ENCODE data around the gene ACSL3.
"Not testable (repeated sequence)": the region's sequence is repeated elsewhere in the genome, so short reads cannot be mapped to it uniquely, and the experiment has no call there.

The ACSL3 gene

GRCh38 chr2:222860740-222861410 lies at the start of gene ACSL3:
ACSL3 (plus strand) TSS chr2:222861036; CDS start chr2:222908773, 47,737 bp downstream.
- DNase-seq, result peak; percentile 76

- no peak for DNase-seq
These were observed 49.0 kb upstream of the ACSL3 start for GRCh38 chr2:222811828-222812227.

GRCh38 chr2:222813177-222813843 lies 47.5 kb upstream of the ACSL3 start:
- no peak for DNase-seq

DNA sequence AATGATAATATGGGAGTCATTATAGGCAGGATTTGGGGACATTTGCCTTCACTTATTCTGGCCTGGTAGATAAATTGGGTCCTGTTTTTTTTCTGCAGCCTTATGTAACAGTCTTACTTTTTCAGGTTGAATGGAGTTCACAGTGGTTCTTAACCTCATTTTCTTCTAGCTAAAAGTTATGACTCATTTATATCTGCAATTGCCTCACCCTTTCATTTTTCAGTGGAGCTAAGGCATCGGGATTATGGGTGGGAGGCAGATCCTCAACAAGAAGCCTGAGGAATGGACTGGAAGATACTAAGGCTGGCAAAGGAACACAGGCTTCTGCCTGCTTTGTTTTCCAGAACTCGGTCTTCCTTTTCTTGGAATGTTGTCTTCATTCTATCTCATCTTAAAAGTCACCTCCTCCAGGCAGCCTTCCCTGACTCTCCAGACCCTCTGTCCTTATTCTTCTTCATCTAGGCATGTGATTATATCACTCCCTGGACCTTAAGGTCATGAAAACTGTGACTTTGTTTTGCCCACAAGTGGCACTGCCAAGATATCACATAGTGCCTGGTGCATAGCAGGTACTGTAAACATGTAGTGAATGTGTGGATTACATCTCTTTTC lies 41.0 kb upstream of the ACSL3 start:
- DNase-seq, result no peak

GRCh38 chr2:222823183-222823930 lies 37.5 kb upstream of the ACSL3 start:
- no peak for DNase-seq

- no peak for DNase-seq
These were observed 35.8 kb upstream of the ACSL3 start for GRCh38 chr2:222825031-222825430.

DNA sequence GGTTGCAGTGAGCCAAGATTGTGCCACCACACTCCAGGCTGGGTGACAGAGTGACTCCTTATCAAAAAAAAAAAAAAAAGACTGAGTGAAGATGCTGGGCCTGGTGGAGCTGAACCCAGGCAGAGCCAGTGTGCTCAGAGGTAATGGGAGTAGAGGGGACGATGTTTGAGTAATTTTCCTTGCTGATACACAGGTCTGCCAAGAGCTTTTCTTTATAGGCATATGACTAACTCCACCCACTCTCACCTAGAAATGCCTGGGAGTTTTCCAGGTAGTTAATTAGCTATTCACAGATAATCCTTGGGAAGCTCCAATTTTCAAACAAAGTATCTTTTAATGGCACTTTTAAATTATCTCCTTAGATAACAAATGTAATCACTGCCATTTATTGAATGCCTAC lies 33.4 kb upstream of the ACSL3 start:
- no peak for DNase-seq

DNA sequence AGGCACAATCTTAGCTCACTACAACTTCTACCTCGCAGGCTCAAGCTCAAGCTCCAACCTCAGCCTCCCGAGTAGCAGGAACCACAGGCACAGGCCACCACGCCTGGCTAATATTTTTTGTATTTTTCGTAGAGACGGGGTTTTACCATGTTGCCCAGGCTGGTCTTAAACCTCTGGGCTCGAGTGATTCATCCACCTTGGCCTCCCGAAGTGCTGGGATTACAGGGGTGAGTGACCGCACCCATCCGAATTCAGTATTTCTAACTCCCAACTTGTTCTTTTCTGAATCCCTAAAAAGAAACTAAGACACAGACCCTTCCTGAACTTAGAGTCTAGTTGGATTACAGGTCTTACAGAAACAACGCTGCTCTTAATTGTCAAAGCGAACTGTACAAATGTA lies 32.3 kb upstream of the ACSL3 start:
- DNase-seq, result no peak

DNA sequence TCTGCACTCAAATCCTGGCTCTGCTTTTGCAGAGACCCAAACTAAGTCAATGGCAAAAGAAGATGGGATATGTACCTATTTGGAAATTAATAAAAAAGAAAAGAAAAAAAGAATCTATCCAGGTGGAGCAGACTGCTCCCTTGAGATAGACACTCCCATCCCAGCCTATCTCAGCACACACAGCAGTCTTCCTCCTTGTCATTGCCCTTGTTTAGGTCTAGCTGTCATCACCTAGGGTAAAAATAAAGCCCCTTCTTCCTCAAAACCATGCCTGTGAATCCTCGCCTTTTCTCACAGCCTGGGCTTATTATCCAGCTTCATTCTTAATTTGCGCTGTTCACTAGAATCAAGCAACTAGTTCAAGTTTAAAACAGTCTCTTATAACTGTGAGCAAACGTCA lies 30.7 kb upstream of the ACSL3 start:
- DNase-seq, result no peak

DNA sequence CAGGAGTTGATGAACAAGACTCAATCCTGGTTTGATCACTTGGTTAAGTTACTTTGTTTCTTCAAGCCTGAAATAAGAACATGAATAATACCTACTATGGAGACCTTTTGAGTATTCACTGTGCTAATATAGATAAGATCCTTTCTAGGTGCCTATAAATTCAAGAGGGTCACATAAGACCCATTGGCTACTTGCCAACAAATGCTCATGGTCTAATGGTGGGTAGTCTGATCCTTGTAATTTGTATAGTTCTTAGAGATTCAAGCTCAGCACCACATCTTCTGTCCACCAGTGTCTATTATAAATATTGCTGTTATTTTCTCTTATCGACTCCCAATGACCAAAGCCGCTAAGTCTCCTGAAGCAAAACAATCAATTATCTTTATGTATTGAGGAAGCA lies 27.4 kb upstream of the ACSL3 start:
- no peak for DNase-seq

DNA sequence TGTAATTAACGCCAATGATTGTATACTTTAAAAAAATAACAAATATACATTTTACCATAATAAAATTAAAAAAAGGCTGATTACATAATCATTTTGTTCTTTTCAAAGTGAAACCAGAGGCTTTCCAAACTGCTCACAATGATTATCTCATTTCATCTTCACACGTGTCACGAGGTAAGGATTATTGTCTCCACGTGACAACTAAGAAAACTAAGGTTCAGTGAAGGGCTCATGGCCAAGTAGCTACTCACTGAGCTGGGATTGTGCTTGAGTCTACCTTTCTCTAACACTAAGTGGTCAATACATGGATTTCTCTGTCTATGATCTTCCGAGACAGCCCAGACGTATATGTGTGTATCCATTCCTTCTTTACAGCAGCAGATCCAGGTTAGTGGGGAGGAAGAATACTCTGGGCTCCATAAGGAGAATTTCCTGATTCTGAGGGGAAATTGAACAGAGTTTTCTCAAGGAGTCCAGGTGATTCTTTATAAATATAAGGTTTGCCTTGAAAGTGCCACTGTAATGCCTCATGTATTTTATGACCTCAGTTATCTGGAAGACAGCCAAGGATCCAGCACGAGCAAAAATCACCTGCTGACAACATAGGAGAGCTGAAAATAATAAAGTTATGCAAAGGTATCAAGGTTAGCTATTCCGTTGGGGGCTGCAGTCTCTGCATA lies 25.6 kb upstream of the ACSL3 start:
- no peak for DNase-seq

- DNase-seq, result no peak
These were observed 25.0 kb upstream of the ACSL3 start for GRCh38 chr2:222835823-222836151.

DNA sequence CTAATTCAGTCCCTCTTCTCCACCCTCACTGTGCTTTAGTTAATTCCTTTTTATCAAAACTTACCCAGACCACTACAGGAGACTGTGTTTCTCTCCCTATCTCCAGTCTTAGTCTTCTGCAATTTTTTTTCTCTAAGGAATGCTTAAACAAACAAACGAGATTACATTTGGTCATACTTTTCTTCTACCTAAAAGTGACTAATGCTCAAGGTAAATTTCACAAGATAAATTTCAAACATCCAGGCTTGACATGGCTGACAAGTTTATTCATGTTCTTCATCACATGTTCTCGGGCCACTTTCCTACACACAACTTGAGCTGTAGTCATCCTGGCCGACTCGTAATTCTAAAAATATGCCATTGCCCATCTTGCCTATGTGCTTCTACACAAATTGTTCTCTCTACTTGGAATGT lies 23.2 kb upstream of the ACSL3 start:
- DNase-seq, result no peak

GRCh38 chr2:222840060-222840802 lies 20.6 kb upstream of the ACSL3 start:
- no peak for DNase-seq

GRCh38 chr2:222842491-222843174 lies 18.2 kb upstream of the ACSL3 start:
- DNase-seq, result no peak

DNA sequence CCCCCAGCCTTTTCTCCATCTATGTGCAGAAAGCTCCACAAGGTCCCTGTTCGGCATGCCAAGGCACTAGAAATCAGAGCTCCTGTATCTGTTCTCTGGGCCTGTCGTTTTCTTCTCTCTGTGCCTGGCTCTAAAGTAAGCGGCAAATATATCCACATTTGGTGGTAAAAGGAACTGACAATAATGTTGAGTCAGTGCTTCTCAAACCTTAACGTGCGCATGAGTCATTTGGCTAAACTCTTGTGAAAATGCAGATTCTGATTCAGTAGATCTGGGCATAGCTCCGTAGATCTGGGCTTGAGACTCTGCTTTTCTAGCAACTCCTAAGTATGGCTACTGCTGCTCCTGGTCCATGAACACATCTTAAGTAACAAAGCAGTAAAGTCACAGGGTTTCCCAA lies 16.5 kb upstream of the ACSL3 start:
- no peak for DNase-seq

DNA sequence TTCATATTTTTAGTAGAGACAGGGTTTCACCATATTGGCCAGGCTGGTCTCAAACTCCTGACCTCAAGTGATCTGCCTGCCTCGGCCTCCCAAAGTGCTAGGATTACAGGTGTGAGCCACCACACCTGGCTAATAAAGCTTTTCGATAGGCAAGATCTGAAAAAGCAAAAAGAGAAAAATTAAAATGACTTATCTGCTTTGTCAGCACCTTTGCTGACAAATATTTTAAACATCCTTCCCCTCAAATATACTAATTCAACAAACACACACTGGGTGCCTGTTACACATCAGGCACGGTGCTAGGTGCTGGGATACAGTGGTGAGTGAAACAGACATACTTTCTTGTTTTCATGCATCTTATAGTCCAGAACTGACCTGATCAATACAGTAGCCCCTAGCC lies 15.5 kb upstream of the ACSL3 start:
- DNase-seq, result not testable (repeated sequence)

DNA sequence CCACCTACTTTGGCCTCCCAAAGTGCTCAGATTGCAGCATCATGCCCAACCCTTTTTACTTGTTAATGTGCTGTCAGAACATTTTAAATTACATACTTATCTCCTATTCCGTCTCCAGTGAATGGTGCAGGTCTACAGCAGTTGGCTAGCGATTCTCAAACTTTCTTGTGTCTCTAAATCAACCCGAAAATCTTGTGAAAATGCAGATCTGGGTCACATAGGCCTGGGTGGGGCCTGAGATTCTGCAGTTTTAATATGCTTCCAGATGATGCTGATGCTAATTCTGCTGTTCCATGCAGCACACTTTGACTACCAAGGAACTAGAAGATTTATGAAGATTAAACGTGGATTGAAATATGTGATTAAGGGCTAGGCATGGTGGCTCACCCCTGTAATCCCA lies 14.8 kb upstream of the ACSL3 start:
- DNase-seq, result no peak

DNA sequence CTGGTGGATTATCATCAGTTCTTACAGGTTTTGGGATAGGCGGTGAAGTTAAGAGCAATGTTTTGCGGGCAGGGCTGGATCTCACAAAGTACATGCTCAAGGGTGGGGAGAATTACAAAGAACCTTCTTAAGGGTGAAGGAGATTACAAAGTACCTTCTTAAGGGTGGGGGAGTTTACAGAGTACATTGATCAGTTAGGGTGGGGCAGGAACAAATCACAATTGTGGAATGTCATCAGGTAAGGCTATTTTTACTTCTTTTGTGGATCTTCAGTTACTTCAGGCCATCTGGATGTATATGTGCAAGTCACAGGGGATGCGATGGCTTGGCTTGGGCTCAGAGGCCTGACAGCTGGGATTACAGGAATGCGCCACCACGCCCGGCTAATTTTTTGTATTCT lies 12.8 kb upstream of the ACSL3 start:
- not testable (repeated sequence) for DNase-seq

- DNase-seq, result no peak
These were observed 12.0 kb upstream of the ACSL3 start for GRCh38 chr2:222848862-222849261.

GRCh38 chr2:222851956-222852617 lies 8.7 kb upstream of the ACSL3 start:
- DNase-seq, result no peak

Data from GOT3 (cell line).